ENCODE measurements around the gene ELOA. TPM values are rescaled to one million over a fixed set of nuclear protein-coding genes. Genes with fewer than 3 reads are reported as not detected.

The ELOA gene
- total and polyA plus RNA-seq, 2 of the 13 experiments (the other 11 are each of a cell fraction or from before 2014, with no cell fraction given), result 14.2 to 28.5 TPM

DNA sequence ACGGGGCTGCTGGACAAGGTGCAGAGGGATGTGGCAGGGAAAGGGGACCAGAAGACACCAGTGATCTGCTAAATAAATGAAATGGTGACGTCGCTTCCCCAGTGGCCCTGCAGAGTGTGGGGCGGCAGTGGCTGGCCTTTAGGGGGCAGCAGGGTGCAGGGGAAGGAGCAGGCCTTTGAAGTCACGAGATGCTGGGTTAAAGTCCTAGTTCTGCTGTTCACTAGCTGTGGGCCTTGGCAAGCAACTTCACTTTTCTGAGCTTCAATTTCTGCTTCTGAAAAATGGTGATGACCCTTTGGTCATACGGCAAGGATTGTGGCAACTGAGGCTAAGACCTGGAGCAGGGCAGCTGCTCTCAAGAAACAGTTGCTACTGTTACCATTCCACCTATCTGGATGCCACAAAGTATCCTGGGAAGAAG, 66.5 kb downstream of the ELOA start (continued):
- TF ChIP-seq ZMAT3 (CRISPR knock-in tag; conservative IDR thresholded peaks at IDR 0.05) (no peak), ZBTB8A (CRISPR knock-in tag; IDR thresholded peaks at IDR 0.05; ENCODE audit: borderline replicate concordance, low read depth) (no peak), SRSF1 (optimal IDR thresholded peaks at IDR 0.05; ENCODE audit: low read depth, low read length) (no peak), SP2 (CRISPR knock-in tag; IDR thresholded peaks at IDR 0.05) (no peak), SALL1 (CRISPR knock-in tag; IDR thresholded peaks at IDR 0.05) (peak; percentile 75), ARID4A (CRISPR knock-in tag; IDR thresholded peaks at IDR 0.05; ENCODE audit: borderline replicate concordance) (no peak), ASH2L (IDR thresholded peaks at IDR 0.05; ENCODE audit: insufficient read length, low read depth, low read length) (no peak), ARHGAP35 (CRISPR knock-in tag; IDR thresholded peaks at IDR 0.05; ENCODE audit: borderline replicate concordance) (no peak), TBX3 (IDR thresholded peaks at IDR 0.05; ENCODE audit: borderline replicate concordance) (peak; percentile 21; the same call in 1 of the 2 replicates), ZNF276 (CRISPR knock-in tag; IDR thresholded peaks at IDR 0.05; ENCODE audit: low read depth) (no peak), ZNF644 (CRISPR knock-in tag; IDR thresholded peaks at IDR 0.05; ENCODE audit: low read depth) (no peak), NKX3-1 (CRISPR knock-in tag; IDR thresholded peaks at IDR 0.05) (no peak), ZNF343 (CRISPR knock-in tag; IDR thresholded peaks at IDR 0.05) (no peak), NRL (CRISPR knock-in tag; IDR thresholded peaks at IDR 0.05; ENCODE audit: borderline replicate concordance) (no peak), ZBTB42 (CRISPR knock-in tag; IDR thresholded peaks at IDR 0.05) (no peak), NFRKB (IDR thresholded peaks at IDR 0.05) (no peak), AHR (CRISPR knock-in tag; IDR thresholded peaks at IDR 0.05) (no peak), CHCHD3 (CRISPR knock-in tag; IDR thresholded peaks at IDR 0.05) (peak; percentile 32; the same call in 1 of the 2 replicates), ZSCAN9 (CRISPR knock-in tag; IDR thresholded peaks at IDR 0.05; ENCODE audit: borderline replicate concordance) (no peak), ZNF205 (CRISPR knock-in tag; IDR thresholded peaks at IDR 0.05) (no peak), ZEB1 (IDR thresholded peaks at IDR 0.05; ENCODE audit: insufficient replicate concordance, low read depth) (no peak), ZNF878 (CRISPR knock-in tag; IDR thresholded peaks at IDR 0.05) (no peak), HMG20B (CRISPR knock-in tag; conservative IDR thresholded peaks at IDR 0.05) (no peak), ETV6 (CRISPR knock-in tag; conservative IDR thresholded peaks at IDR 0.05) (no peak)
- TF ChIP-seq, protein P1, sequence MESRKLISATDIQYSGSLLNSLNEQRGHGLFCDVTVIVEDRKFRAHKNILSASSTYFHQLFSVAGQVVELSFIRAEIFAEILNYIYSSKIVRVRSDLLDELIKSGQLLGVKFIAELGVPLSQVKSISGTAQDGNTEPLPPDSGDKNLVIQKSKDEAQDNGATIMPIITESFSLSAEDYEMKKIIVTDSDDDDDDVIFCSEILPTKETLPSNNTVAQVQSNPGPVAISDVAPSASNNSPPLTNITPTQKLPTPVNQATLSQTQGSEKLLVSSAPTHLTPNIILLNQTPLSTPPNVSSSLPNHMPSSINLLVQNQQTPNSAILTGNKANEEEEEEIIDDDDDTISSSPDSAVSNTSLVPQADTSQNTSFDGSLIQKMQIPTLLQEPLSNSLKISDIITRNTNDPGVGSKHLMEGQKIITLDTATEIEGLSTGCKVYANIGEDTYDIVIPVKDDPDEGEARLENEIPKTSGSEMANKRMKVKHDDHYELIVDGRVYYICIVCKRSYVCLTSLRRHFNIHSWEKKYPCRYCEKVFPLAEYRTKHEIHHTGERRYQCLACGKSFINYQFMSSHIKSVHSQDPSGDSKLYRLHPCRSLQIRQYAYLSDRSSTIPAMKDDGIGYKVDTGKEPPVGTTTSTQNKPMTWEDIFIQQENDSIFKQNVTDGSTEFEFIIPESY (CRISPR knock-in tag; IDR thresholded peaks at IDR 0.05), result peak; percentile 60; the same call in 1 of the 2 replicates
